ENCODE data around the gene WDR36. TPM values are rescaled to one million over a fixed set of nuclear protein-coding genes. Genes with fewer than 3 reads are reported as not detected.

The WDR36 gene
- total RNA-seq, 1 experiment from 2014 or later: 17.7 TPM

DNA sequence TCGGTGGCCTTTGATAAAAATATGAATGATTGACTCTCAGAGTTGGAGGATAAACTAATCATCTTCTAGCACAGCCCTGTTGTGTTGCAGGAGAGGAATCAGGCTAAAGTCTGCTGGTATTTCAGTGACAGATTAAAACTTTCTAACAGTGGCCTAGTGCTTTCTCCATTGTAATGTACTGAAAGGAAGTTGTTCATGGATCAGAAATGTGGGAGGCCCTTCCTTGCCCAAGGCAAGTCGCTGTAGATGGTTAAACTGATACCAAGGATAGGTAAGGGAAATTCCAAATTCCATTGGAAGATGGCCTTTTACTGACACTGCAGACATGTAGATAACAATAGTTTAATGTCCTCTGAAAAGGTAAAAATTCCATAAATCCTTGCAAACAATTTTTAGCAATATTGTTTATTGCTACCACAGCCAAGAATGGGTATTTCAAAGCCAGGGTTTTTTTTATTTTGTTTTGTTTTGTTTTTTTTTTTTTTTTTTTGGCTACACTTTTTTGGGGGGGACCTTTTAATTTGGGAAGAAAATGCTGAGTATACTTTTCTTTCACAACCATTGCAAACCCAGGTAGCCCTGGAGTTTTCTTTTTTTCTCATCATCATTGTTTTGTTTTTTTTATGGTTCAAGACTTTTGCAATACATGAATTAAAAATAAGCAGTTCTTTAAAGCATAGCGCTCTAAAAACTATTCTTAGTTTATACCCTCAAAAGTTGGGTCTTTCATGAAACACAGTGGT, 35.5 kb downstream of the WDR36 start:
- Histone ChIP-seq H3K27ac (no peak overlapping the region), H3F3A (ENCODE audit: insufficient read depth, low read depth) (0 out of 2 replicates have a peak, but pooled peaks cover 3% of the 10 kb centered on the region), H3K4me2 (no peak overlapping the region), H4K20me1 (ENCODE audit: insufficient read depth) (no peaks in the 10 kb centered on the region), H3K27me3 (ENCODE audit: insufficient read depth, low read depth) (no peaks in the 10 kb centered on the region), H3K9me2 (ENCODE audit: insufficient read depth) (no peaks in the 10 kb centered on the region), H3K4me1 (replicated peaks; ENCODE audit: insufficient read depth) (no peaks in the 10 kb centered on the region), H3K36me3 (ENCODE audit: low read depth) (peaks cover 30% of the 10 kb centered on the region), H2AFZ (no peak overlapping the region), H3K79me2 (ENCODE audit: low read depth) (no peaks in the 10 kb centered on the region), H3K4me3 (no peak overlapping the region), H3K9me3 (ENCODE audit: insufficient read depth, low read depth) (no peaks in the 10 kb centered on the region)
- POLR2A ChIA-PET (ENCODE audit: unreplicated experiment): no interaction called here
- no TSS peak for BruUV-seq (replicated peaks)
- intact Hi-C loops (cut with micrococcal nuclease; ENCODE audit: unreplicated experiment): no loop called here
- no peak for TF ChIP-seq CTCF (conservative IDR thresholded peaks at IDR 0.05)
- no peak for TF ChIP-seq EZH2 (IDR thresholded peaks at IDR 0.05; ENCODE audit: low read depth)
- CTCF ChIA-PET: no interaction called here
- peak in 1 of 2 experiments; percentile 14 for DNase-seq

GRCh38 chr5:111129938-111130337, 37.8 kb downstream of the WDR36 start:
- Histone ChIP-seq H3K4me1 (replicated peaks; ENCODE audit: insufficient read depth) (no peaks in the 10 kb centered on the region), H3K79me2 (ENCODE audit: low read depth) (no peaks in the 10 kb centered on the region), H2AFZ (no peak overlapping the region), H3K27ac (no peak overlapping the region), H3K4me2 (no peak overlapping the region), H3K9me3 (ENCODE audit: insufficient read depth, low read depth) (no peaks in the 10 kb centered on the region), H3K27me3 (ENCODE audit: insufficient read depth, low read depth) (no peaks in the 10 kb centered on the region), H3F3A (ENCODE audit: insufficient read depth, low read depth) (0 out of 2 replicates have a peak, but pooled peaks cover 3% of the 10 kb centered on the region), H3K36me3 (ENCODE audit: low read depth) (peaks cover 17% of the 10 kb centered on the region; the same call in 1 of the 2 replicates), H3K9me2 (ENCODE audit: insufficient read depth) (no peaks in the 10 kb centered on the region), H4K20me1 (ENCODE audit: insufficient read depth) (no peaks in the 10 kb centered on the region), H3K4me3 (no peak overlapping the region)
- intact Hi-C loops (cut with micrococcal nuclease; ENCODE audit: unreplicated experiment): no loop called here
- TF ChIP-seq EZH2 (IDR thresholded peaks at IDR 0.05; ENCODE audit: low read depth) (no peak), CTCF (conservative IDR thresholded peaks at IDR 0.05) (no peak)
- POLR2A ChIA-PET (ENCODE audit: unreplicated experiment): no interaction called here
- no peak for DNase-seq
- CTCF ChIA-PET: no interaction called here
- no TSS peak for BruUV-seq (replicated peaks)

GRCh38 chr5:111131356-111131755, 39.2 kb downstream of the WDR36 start:
- intact Hi-C loops (cut with micrococcal nuclease; ENCODE audit: unreplicated experiment): no loop called here
- CTCF ChIA-PET: no interaction called here

More at GRCh38 chr5:111131356-111131755, 39.2 kb downstream of the WDR36 start:
- H2AFZ ChIP-seq: no peak overlapping the region
- no TSS peak for BruUV-seq (replicated peaks)
- POLR2A ChIA-PET (ENCODE audit: unreplicated experiment): no interaction called here
- TF ChIP-seq CTCF (conservative IDR thresholded peaks at IDR 0.05): no peak
- TF ChIP-seq EZH2 (IDR thresholded peaks at IDR 0.05; ENCODE audit: low read depth): no peak
- no peak overlapping the region for H3K27ac ChIP-seq
- no peaks in the 10 kb centered on the region for H3K79me2 ChIP-seq (ENCODE audit: low read depth)
- H3K4me1 ChIP-seq (replicated peaks; ENCODE audit: insufficient read depth): no peaks in the 10 kb centered on the region
- H4K20me1 ChIP-seq (ENCODE audit: insufficient read depth): no peaks in the 10 kb centered on the region
- peaks cover 13% of the 10 kb centered on the region; the same call in 1 of the 2 replicates for H3K36me3 ChIP-seq (ENCODE audit: low read depth)
- H3F3A ChIP-seq (ENCODE audit: insufficient read depth, low read depth): 0 out of 2 replicates have a peak, but pooled peaks cover 3% of the 10 kb centered on the region
- no peaks in the 10 kb centered on the region for H3K27me3 ChIP-seq (ENCODE audit: insufficient read depth, low read depth)
- H3K4me2 ChIP-seq: no peak overlapping the region
- no peak for DNase-seq
- H3K9me3 ChIP-seq (ENCODE audit: insufficient read depth, low read depth): no peaks in the 10 kb centered on the region
- no peaks in the 10 kb centered on the region for H3K9me2 ChIP-seq (ENCODE audit: insufficient read depth)
- H3K4me3 ChIP-seq: no peak overlapping the region

All from PC-9 (cell line).